HEK293T (cell line): ENCODE measurements around the gene F13A1.

ENCODE experiments used
- CTCF ChIA-PET: fragments of 350-600 bp; formaldehyde crosslinking; extraction: SDS; loops from one replicate; lab custom pipeline; 2021; ENCODE audit warnings: antibody characterized with exemption, inconsistent platforms; lab: Yijun Ruan, JAX
- POLR2A ChIA-PET: fragments of 350-600 bp; formaldehyde crosslinking; extraction: SDS; loops from one replicate; lab custom pipeline; 2020; ENCODE audit warnings: antibody characterized with exemption, inconsistent platforms; lab: Yijun Ruan, JAX
- DNase-seq: peaks from one replicate; pipeline ENCODE4 v3.0.0; 2012; ENCODE audit warnings: mixed read lengths; ENCODE audit errors: extremely low spot score
- ARNT ChIP-seq: fragments of 450-650 bp; IDR thresholded peaks from 2 replicates; pipeline ENCODE4 v1.6.1; 2017; ENCODE audit warnings: mild to moderate bottlenecking
- BHLHE40 ChIP-seq: fragments of 450-650 bp; IDR thresholded peaks from 2 replicates; pipeline ENCODE4 v1.6.1; 2016; ENCODE audit warnings: mild to moderate bottlenecking, moderate library complexity, borderline replicate concordance
- ELF4 ChIP-seq: fragments of 450-650 bp; IDR thresholded peaks from 2 replicates; pipeline ENCODE4 v1.6.1; 2017; ENCODE audit warnings: antibody characterized with exemption
- FOXA1 ChIP-seq: fragments of 450-650 bp; IDR thresholded peaks from 2 replicates; pipeline ENCODE4 v1.6.1; 2016; ENCODE audit warnings: mild to moderate bottlenecking
- FOXK2 ChIP-seq: fragments of 450-650 bp; IDR thresholded peaks from 2 replicates; pipeline ENCODE4 v1.6.1; 2016; ENCODE audit warnings: mild to moderate bottlenecking
- FOXM1 ChIP-seq: fragments of 450-650 bp; IDR thresholded peaks from 2 replicates; pipeline ENCODE4 v1.6.1; 2017; ENCODE audit warnings: mild to moderate bottlenecking, borderline replicate concordance
- HDGF ChIP-seq: fragments of 450-650 bp; IDR thresholded peaks from 2 replicates; pipeline ENCODE4 v1.6.1; 2017; ENCODE audit warnings: antibody characterized with exemption, borderline replicate concordance
- L3MBTL2 ChIP-seq: fragments of 450-650 bp; conservative IDR thresholded peaks from 2 replicates; pipeline ENCODE4 v1.6.1; 2016; ENCODE audit warnings: mild to moderate bottlenecking
- LEF1 ChIP-seq: fragments of 450-650 bp; IDR thresholded peaks from 2 replicates; pipeline ENCODE4 v1.6.1; 2017; ENCODE audit warnings: mild to moderate bottlenecking, borderline replicate concordance
- NFRKB ChIP-seq: fragments of 450-650 bp; IDR thresholded peaks from 2 replicates; pipeline ENCODE4 v1.6.1; 2016; ENCODE audit warnings: mild to moderate bottlenecking, moderate library complexity
- PKNOX1 ChIP-seq: fragments of 450-650 bp; IDR thresholded peaks from 2 replicates; pipeline ENCODE4 v1.6.1; 2016
- SP1 ChIP-seq: fragments of 450-650 bp; IDR thresholded peaks from 2 replicates; pipeline ENCODE4 v1.6.1; 2017
- SUZ12 ChIP-seq: fragments of 450-650 bp; IDR thresholded peaks from 2 replicates; pipeline ENCODE4 v1.6.1; 2016; ENCODE audit warnings: mild to moderate bottlenecking
- TARDBP ChIP-seq: fragments of 450-650 bp; IDR thresholded peaks from 2 replicates; pipeline ENCODE4 v1.6.1; 2016
- ZNF384 ChIP-seq: fragments of 450-650 bp; IDR thresholded peaks from 2 replicates; pipeline ENCODE4 v1.6.1; 2016

F13A1 gene

GRCh38 chr6:6123803-6124202 is 196.7 kb downstream of the F13A1 start:
- POLR2A ChIA-PET: no interaction called here

GRCh38 chr6:6121943-6122342 is 198.5 kb downstream of the F13A1 start:
- POLR2A ChIA-PET: no interaction called here
- no peak for DNase-seq
- TF ChIP-seq HDGF (no peak), PKNOX1 (no peak), LEF1 (no peak), ELF4 (no peak), L3MBTL2 (no peak), FOXM1 (no peak), ARNT (no peak), FOXK2 (no peak), NFRKB (no peak), ZNF384 (no peak), SP1 (no peak), TARDBP (no peak), SUZ12 (no peak)
- CTCF ChIA-PET: no interaction called here

More at GRCh38 chr6:6123803-6124202, 196.7 kb downstream of the F13A1 start:
- TF ChIP-seq L3MBTL2 (no peak), ELF4 (no peak), SUZ12 (no peak), TARDBP (no peak), LEF1 (no peak), PKNOX1 (no peak), NFRKB (no peak), FOXM1 (no peak), BHLHE40 (no peak), ZNF384 (no peak), SP1 (no peak)
- CTCF ChIA-PET: no interaction called here
- DNase-seq: no peak

GRCh38 chr6:6105472-6106036 is 214.9 kb downstream of the F13A1 start:
- POLR2A ChIA-PET: no interaction called here
- TF ChIP-seq FOXA1: no peak
- TF ChIP-seq ELF4: no peak
- no peak for TF ChIP-seq FOXK2
- TF ChIP-seq NFRKB: no peak
- CTCF ChIA-PET: no interaction called here
- no peak for DNase-seq
